ENCODE data around the gene KRT26. TPM values are rescaled to one million over a fixed set of nuclear protein-coding genes. Genes with fewer than 3 reads are reported as not detected.

KRT26 gene
- total and polyA plus RNA-seq, 2 of the 13 experiments (the other 11 are each of a cell fraction or from before 2014, with no cell fraction given) = not detected

GRCh38 chr17:40817103-40817682 lies 45.2 kb upstream of the KRT26 start (continued):
- no peak for TF ChIP-seq ZNF800 (CRISPR knock-in tag; IDR thresholded peaks at IDR 0.05)
- TF ChIP-seq ZNF883 (CRISPR knock-in tag; IDR thresholded peaks at IDR 0.05; ENCODE audit: not compliant biosample characterization) = no peak
- no peak for TF ChIP-seq DMTF1 (CRISPR knock-in tag; IDR thresholded peaks at IDR 0.05)
- no peak for TF ChIP-seq STAT5B (CRISPR knock-in tag; IDR thresholded peaks at IDR 0.05)
- no peak for TF ChIP-seq BRD4 (CRISPR knock-in tag; IDR thresholded peaks at IDR 0.05)
- TF ChIP-seq HES4 (CRISPR knock-in tag; IDR thresholded peaks at IDR 0.05; ENCODE audit: borderline replicate concordance) = 0 out of 2 replicates have a peak, but pooled peaks have one; percentile 29
- 0 out of 2 replicates have a peak, but pooled peaks have one; percentile 14 for TF ChIP-seq POLR2AphosphoS5 (IDR thresholded peaks at IDR 0.05; ENCODE audit: low read depth, low read length)
- no peak for TF ChIP-seq ZNF780A (CRISPR knock-in tag; IDR thresholded peaks at IDR 0.05)
- no peak for TF ChIP-seq ZNF775 (CRISPR knock-in tag; IDR thresholded peaks at IDR 0.05; ENCODE audit: borderline replicate concordance)
- no peak for TF ChIP-seq ZNF275 (CRISPR knock-in tag; IDR thresholded peaks at IDR 0.05; ENCODE audit: borderline replicate concordance)
- no peak for TF ChIP-seq ZNF619 (CRISPR knock-in tag; IDR thresholded peaks at IDR 0.05)
- TF ChIP-seq ZNF282 (IDR thresholded peaks at IDR 0.05; ENCODE audit: partially characterized antibody) = no peak
- TF ChIP-seq ZFP62 (CRISPR knock-in tag; IDR thresholded peaks at IDR 0.05) = no peak
- TF ChIP-seq KDM1A (CRISPR knock-in tag; IDR thresholded peaks at IDR 0.05) = no peak
- peak; percentile 89 for TF ChIP-seq ZNF318 (CRISPR knock-in tag; IDR thresholded peaks at IDR 0.05)
- no peak for TF ChIP-seq ZNF138 (CRISPR knock-in tag; IDR thresholded peaks at IDR 0.05; ENCODE audit: low read depth)
